ENCODE measurements around the gene OSBPL9. TPM values are rescaled to one million over a fixed set of nuclear protein-coding genes. Genes with fewer than 3 reads are reported as not detected.

Gene OSBPL9
- total RNA-seq, 1 experiment from 2014 or later = 61.9 TPM

DNA sequence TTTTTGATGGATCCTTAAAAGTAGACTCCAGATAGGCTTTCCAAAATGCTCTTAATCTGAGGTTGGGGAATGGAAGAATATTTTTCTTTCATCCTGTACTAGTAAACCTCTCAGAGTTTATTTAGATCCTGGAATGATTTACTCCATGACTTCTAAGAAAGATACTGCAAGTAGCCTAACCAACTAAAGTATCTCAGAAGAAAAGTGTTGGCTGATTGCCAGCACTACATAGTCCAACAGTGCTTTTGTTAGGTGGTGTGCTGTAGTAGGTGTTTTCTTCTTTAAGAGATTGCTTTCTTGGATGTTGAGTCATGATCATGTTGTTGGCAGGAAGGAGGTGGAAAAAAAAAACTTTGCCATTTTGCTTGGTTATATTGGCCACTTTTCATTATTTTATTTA is 119.8 kb downstream of the OSBPL9 start:
- Histone ChIP-seq H3K27me3 (replicated peaks; ENCODE audit: control insufficient read depth, insufficient read depth, low read length) (no peaks in the 10 kb centered on the region), H3K4me3 (ENCODE audit: low read depth, low read length) (no peak overlapping the region), H3K36me3 (ENCODE audit: control insufficient read depth, insufficient read depth, low read length) (no peaks in the 10 kb centered on the region; the same call in 1 of the 2 replicates), H3K9me3 (no peaks in the 10 kb centered on the region), H3K4me1 (peaks cover 40% of the 10 kb centered on the region)
- intact Hi-C loops (cut with micrococcal nuclease; ENCODE audit: unreplicated experiment) = no loop called here
- no peak for DNase-seq
- Mint-ChIP-seq H3K27ac (ENCODE audit: unreplicated experiment) (no peak overlapping the region), H3K36me3 (ENCODE audit: insufficient read depth, unreplicated experiment) (no peaks in the 10 kb centered on the region), H3K4me1 (ENCODE audit: low read depth, unreplicated experiment) (peaks cover 29% of the 10 kb centered on the region), H3K4me3 (ENCODE audit: unreplicated experiment) (no peak overlapping the region), H3K27me3 (ENCODE audit: insufficient read depth, unreplicated experiment) (no peaks in the 10 kb centered on the region), H3K9me3 (ENCODE audit: unreplicated experiment) (no peaks in the 10 kb centered on the region)
- POLR2A ChIA-PET = no interaction called here
- CTCF ChIA-PET = no interaction called here
- TF ChIP-seq, protein P1, sequence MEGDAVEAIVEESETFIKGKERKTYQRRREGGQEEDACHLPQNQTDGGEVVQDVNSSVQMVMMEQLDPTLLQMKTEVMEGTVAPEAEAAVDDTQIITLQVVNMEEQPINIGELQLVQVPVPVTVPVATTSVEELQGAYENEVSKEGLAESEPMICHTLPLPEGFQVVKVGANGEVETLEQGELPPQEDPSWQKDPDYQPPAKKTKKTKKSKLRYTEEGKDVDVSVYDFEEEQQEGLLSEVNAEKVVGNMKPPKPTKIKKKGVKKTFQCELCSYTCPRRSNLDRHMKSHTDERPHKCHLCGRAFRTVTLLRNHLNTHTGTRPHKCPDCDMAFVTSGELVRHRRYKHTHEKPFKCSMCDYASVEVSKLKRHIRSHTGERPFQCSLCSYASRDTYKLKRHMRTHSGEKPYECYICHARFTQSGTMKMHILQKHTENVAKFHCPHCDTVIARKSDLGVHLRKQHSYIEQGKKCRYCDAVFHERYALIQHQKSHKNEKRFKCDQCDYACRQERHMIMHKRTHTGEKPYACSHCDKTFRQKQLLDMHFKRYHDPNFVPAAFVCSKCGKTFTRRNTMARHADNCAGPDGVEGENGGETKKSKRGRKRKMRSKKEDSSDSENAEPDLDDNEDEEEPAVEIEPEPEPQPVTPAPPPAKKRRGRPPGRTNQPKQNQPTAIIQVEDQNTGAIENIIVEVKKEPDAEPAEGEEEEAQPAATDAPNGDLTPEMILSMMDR (IDR thresholded peaks at IDR 0.05; ENCODE audit: insufficient read depth in 1 of 2, low read depth in 1 of 2, low read length in 1 of 2, severe bottlenecking in 1 of 2, unreplicated experiment in 1 of 2) = no peak
- no TSS peak for BruUV-seq (replicated peaks)

DNA sequence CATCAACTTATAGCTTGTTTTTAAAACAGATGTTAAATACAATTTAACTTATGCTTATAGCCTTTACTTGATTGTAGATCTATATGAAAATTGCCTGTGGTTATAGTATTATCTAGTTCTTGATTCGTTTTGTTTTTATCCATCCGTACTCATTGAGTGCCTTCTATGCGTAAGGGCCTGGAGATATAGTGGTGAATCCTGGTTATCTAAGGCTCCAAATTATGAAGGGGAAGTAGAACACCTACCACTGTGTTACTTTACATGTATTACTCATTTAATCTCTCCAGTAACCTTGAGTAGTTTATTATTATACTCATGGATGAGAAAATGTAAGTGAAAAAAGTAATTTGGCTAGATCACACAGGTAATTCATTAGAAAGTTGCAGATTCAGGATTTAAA is 121.8 kb downstream of the OSBPL9 start:
- Mint-ChIP-seq H3K27ac (ENCODE audit: unreplicated experiment) (no peak overlapping the region), H3K4me1 (ENCODE audit: low read depth, unreplicated experiment) (peaks cover 19% of the 10 kb centered on the region), H3K27me3 (ENCODE audit: insufficient read depth, unreplicated experiment) (no peaks in the 10 kb centered on the region), H3K4me3 (ENCODE audit: unreplicated experiment) (no peak overlapping the region), H3K9me3 (ENCODE audit: unreplicated experiment) (no peaks in the 10 kb centered on the region), H3K36me3 (ENCODE audit: insufficient read depth, unreplicated experiment) (no peaks in the 10 kb centered on the region)
- H3K27me3 ChIP-seq (replicated peaks; ENCODE audit: control insufficient read depth, insufficient read depth, low read length) = no peaks in the 10 kb centered on the region
- intact Hi-C loops (cut with micrococcal nuclease; ENCODE audit: unreplicated experiment) = no loop called here
- no peaks in the 10 kb centered on the region for H3K9me3 ChIP-seq
- no peak overlapping the region for H3K4me3 ChIP-seq (ENCODE audit: low read depth, low read length)
- TF ChIP-seq, protein P1 (IDR thresholded peaks at IDR 0.05; ENCODE audit: insufficient read depth in 1 of 2, low read depth in 1 of 2, low read length in 1 of 2, severe bottlenecking in 1 of 2, unreplicated experiment in 1 of 2) = no peak
- ChIA-PET POLR2A (no interaction called here), CTCF (no interaction called here)
- DNase-seq = no peak
- no TSS peak for BruUV-seq (replicated peaks)
- H3K4me1 ChIP-seq = peaks cover 30% of the 10 kb centered on the region
- no peaks in the 10 kb centered on the region for H3K36me3 ChIP-seq (ENCODE audit: control insufficient read depth, insufficient read depth, low read length)

DNA sequence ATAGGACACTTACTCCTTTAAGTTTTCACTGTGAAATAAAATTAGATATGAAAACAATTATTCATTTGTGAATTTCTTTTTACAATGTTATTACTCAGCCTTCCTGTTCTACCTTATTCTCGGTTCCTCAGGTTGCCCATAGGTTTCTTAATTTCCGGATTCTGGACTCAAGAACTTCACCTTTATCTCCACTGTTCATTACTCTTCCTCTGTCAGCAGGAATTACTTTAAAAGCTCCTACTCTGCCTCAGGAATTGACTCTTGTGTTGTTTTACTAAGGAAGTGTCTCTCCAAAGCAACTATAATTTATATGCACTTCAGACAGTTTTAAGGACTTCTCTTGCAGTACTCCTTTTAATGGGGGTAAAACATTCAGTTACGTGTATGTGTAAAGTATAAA is 123.8 kb downstream of the OSBPL9 start:
- Mint-ChIP-seq H3K4me1 (ENCODE audit: low read depth, unreplicated experiment) (peaks cover 7% of the 10 kb centered on the region), H3K36me3 (ENCODE audit: insufficient read depth, unreplicated experiment) (peaks cover 5% of the 10 kb centered on the region), H3K4me3 (ENCODE audit: unreplicated experiment) (no peak overlapping the region), H3K27me3 (ENCODE audit: insufficient read depth, unreplicated experiment) (no peaks in the 10 kb centered on the region), H3K9me3 (ENCODE audit: unreplicated experiment) (no peaks in the 10 kb centered on the region), H3K27ac (ENCODE audit: unreplicated experiment) (no peak overlapping the region)
- H3K4me1 ChIP-seq = peaks cover 16% of the 10 kb centered on the region
- POLR2A ChIA-PET = no interaction called here
- H3K4me3 ChIP-seq (ENCODE audit: low read depth, low read length) = no peak overlapping the region
- no peaks in the 10 kb centered on the region for H3K27me3 ChIP-seq (replicated peaks; ENCODE audit: control insufficient read depth, insufficient read depth, low read length)
- H3K36me3 ChIP-seq (ENCODE audit: control insufficient read depth, insufficient read depth, low read length) = no peaks in the 10 kb centered on the region
- no TSS peak for BruUV-seq (replicated peaks)
- DNase-seq = no peak
- intact Hi-C loops (cut with micrococcal nuclease; ENCODE audit: unreplicated experiment) = no loop called here
- CTCF ChIA-PET = interaction anchor here (0.6 kb wide), 1 partner anchor 171 kb away, joined by 6 read pairs; no protein-coding TSS in a partner anchor
- TF ChIP-seq, protein P1 (IDR thresholded peaks at IDR 0.05; ENCODE audit: insufficient read depth in 1 of 2, low read depth in 1 of 2, low read length in 1 of 2, severe bottlenecking in 1 of 2, unreplicated experiment in 1 of 2) = no peak
- no peaks in the 10 kb centered on the region for H3K9me3 ChIP-seq
